ENCODE measurements around the gene DRGX. TPM values are rescaled to one million over a fixed set of nuclear protein-coding genes. Genes with fewer than 3 reads are reported as not detected.
A peak's percentile ranks its signal among the peaks of the same experiment; 100 is the strongest.

The DRGX gene
- polyA plus RNA-seq, 6 donors from 2014 or later, result not detected

GRCh38 chr10:49370326-49371100, 25.4 kb downstream of the DRGX start:
- ATAC-seq (ENCODE audit: low read depth in 2 of 2) (no peak), DNase-seq (no peak)
- Mint-ChIP-seq H3K27me3 (peaks cover 17 to 24% (median 19%) of the 10 kb centered on the region in 3 donors), H3K27ac (peak overlapping the region in 1 of 6 donors; percentile 26), H3K36me3 (no peaks in the 10 kb centered on the region), H3K4me1 (no peaks in the 10 kb centered on the region), H3K9me3 (no peaks in the 10 kb centered on the region), H3K4me3 (no peak overlapping the region)

- Mint-ChIP-seq H3K27me3 (peaks cover 17 to 25% (median 18%) of the 10 kb centered on the region in 3 donors), H3K9me3 (no peaks in the 10 kb centered on the region), H3K27ac (no peak overlapping the region), H3K4me3 (no peak overlapping the region), H3K36me3 (no peaks in the 10 kb centered on the region), H3K4me1 (no peaks in the 10 kb centered on the region)
- ATAC-seq (ENCODE audit: low read depth in 2 of 2) (no peak), DNase-seq (no peak)
Observed at GRCh38 chr10:49369216-49370162, 26.4 kb downstream of the DRGX start.

GRCh38 chr10:49368256-49368655, 27.6 kb downstream of the DRGX start:
- H3K27me3 Mint-ChIP-seq, result peaks cover 8 to 29% (median 17%) of the 10 kb centered on the region in 3 donors

GRCh38 chr10:49367600-49367999, 28.3 kb downstream of the DRGX start:
- Mint-ChIP-seq H3K27ac (no peak overlapping the region), H3K4me3 (no peak overlapping the region), H3K9me3 (no peaks in the 10 kb centered on the region), H3K36me3 (no peaks in the 10 kb centered on the region), H3K4me1 (peaks cover 2 to 7% (median 4%) of the 10 kb centered on the region in 3 donors), H3K27me3 (peaks cover 7 to 29% (median 16%) of the 10 kb centered on the region in 3 donors)
- DNase-seq, result no peak
- ATAC-seq (ENCODE audit: low read depth in 2 of 2), result no peak

More at GRCh38 chr10:49368256-49368655, 27.6 kb downstream of the DRGX start:
- Mint-ChIP-seq H3K36me3 (no peaks in the 10 kb centered on the region), H3K4me1 (peaks cover 0 to under 1% (median 0%) of the 10 kb centered on the region in 3 donors), H3K27ac (no peak overlapping the region), H3K9me3 (no peaks in the 10 kb centered on the region), H3K4me3 (no peak overlapping the region)
- ATAC-seq (ENCODE audit: low read depth in 2 of 2) (no peak), DNase-seq (no peak)

GRCh38 chr10:49366460-49366859, 29.4 kb downstream of the DRGX start:
- no peak overlapping the region for H3K4me3 Mint-ChIP-seq
- H3K27me3 Mint-ChIP-seq, result peaks cover 7 to 29% (median 7%) of the 10 kb centered on the region in 3 donors
- H3K27ac Mint-ChIP-seq, result no peak overlapping the region
- no peak for DNase-seq
- no peak for ATAC-seq (ENCODE audit: low read depth in 2 of 2)
- H3K36me3 Mint-ChIP-seq, result no peaks in the 10 kb centered on the region
- H3K9me3 Mint-ChIP-seq, result no peaks in the 10 kb centered on the region
- peaks cover 8 to 16% (median 13%) of the 10 kb centered on the region in 3 donors for H3K4me1 Mint-ChIP-seq

GRCh38 chr10:49365675-49366415, 30.0 kb downstream of the DRGX start:
- H3K9me3 Mint-ChIP-seq, result no peaks in the 10 kb centered on the region
- peaks cover 5 to 29% (median 7%) of the 10 kb centered on the region in 3 donors for H3K27me3 Mint-ChIP-seq
- no peaks in the 10 kb centered on the region for H3K36me3 Mint-ChIP-seq
- ATAC-seq (ENCODE audit: low read depth in 2 of 2) (no peak), DNase-seq (no peak)
- no peak overlapping the region for H3K27ac Mint-ChIP-seq
- H3K4me1 Mint-ChIP-seq, result peaks cover 8 to 16% (median 13%) of the 10 kb centered on the region in 3 donors
- no peak overlapping the region for H3K4me3 Mint-ChIP-seq

- DNase-seq (no peak), ATAC-seq (ENCODE audit: low read depth in 2 of 2) (no peak)
- no peaks in the 10 kb centered on the region for H3K9me3 Mint-ChIP-seq
- peaks cover 0 to 23% (median 7%) of the 10 kb centered on the region in 3 donors for H3K27me3 Mint-ChIP-seq
- H3K4me3 Mint-ChIP-seq, result no peak overlapping the region
- H3K27ac Mint-ChIP-seq, result no peak overlapping the region
- H3K4me1 Mint-ChIP-seq, result peaks cover 8 to 16% (median 13%) of the 10 kb centered on the region in 3 donors
- no peaks in the 10 kb centered on the region for H3K36me3 Mint-ChIP-seq
Observed at GRCh38 chr10:49365275-49365674, 30.6 kb downstream of the DRGX start.

- peaks cover 8 to 16% (median 13%) of the 10 kb centered on the region in 3 donors for H3K4me1 Mint-ChIP-seq
- no peak overlapping the region for H3K27ac Mint-ChIP-seq
- H3K4me3 Mint-ChIP-seq, result no peak overlapping the region
- no peaks in the 10 kb centered on the region for H3K36me3 Mint-ChIP-seq
- no peaks in the 10 kb centered on the region for H3K9me3 Mint-ChIP-seq
- DNase-seq, result no peak
- H3K27me3 Mint-ChIP-seq, result peaks cover 0 to 21% (median 7%) of the 10 kb centered on the region in 3 donors
- ATAC-seq (ENCODE audit: low read depth in 2 of 2), result no peak
Observed at GRCh38 chr10:49364747-49365146, 31.1 kb downstream of the DRGX start.

- Mint-ChIP-seq H3K27me3 (peaks cover 0 to 15% (median 2%) of the 10 kb centered on the region in 3 donors), H3K4me1 (peaks cover 8 to 16% (median 13%) of the 10 kb centered on the region in 3 donors), H3K9me3 (no peaks in the 10 kb centered on the region), H3K4me3 (no peak overlapping the region), H3K27ac (no peak overlapping the region), H3K36me3 (no peaks in the 10 kb centered on the region)
- DNase-seq (no peak), ATAC-seq (ENCODE audit: low read depth in 2 of 2) (no peak)
Observed at GRCh38 chr10:49364051-49364450, 31.8 kb downstream of the DRGX start.

- Mint-ChIP-seq H3K4me1 (peaks cover 8 to 16% (median 13%) of the 10 kb centered on the region in 3 donors), H3K27ac (no peak overlapping the region), H3K36me3 (no peaks in the 10 kb centered on the region), H3K4me3 (peak overlapping the region in 1 of 8 donors; percentile 18), H3K9me3 (peaks cover 0 to 3% (median 0%) of the 10 kb centered on the region in 7 donors), H3K27me3 (peaks cover 0 to 13% (median 4%) of the 10 kb centered on the region in 3 donors)
- no peak for DNase-seq
- ATAC-seq (ENCODE audit: low read depth in 2 of 2), result no peak
Observed at GRCh38 chr10:49363309-49364031, 32.4 kb downstream of the DRGX start.

GRCh38 chr10:49362596-49363260, 33.2 kb downstream of the DRGX start:
- Mint-ChIP-seq H3K36me3 (no peaks in the 10 kb centered on the region), H3K4me1 (peaks cover 8 to 16% (median 13%) of the 10 kb centered on the region in 3 donors), H3K27me3 (peaks cover 0 to 16% (median 5%) of the 10 kb centered on the region in 3 donors), H3K9me3 (peaks cover 0 to 6% (median 1%) of the 10 kb centered on the region in 7 donors), H3K27ac (peak overlapping the region in 2 of 6 donors; percentile 16 to 62), H3K4me3 (no peak overlapping the region)
- ATAC-seq (ENCODE audit: low read depth in 2 of 2) (peak; percentile 14 to 28), DNase-seq (no peak)

Measured in naive B cell (primary cell).